CD4-positive, alpha-beta T cell treated with Interleukin-15 for 4 hours (primary cell): ENCODE measurements around the gene LCOR.

ENCODE experiments used
- DNase-seq: peaks from one replicate; pipeline ENCODE4 v3.0.0-alpha.2; 2020; ENCODE audit warnings: low spot score

Gene LCOR

DNA sequence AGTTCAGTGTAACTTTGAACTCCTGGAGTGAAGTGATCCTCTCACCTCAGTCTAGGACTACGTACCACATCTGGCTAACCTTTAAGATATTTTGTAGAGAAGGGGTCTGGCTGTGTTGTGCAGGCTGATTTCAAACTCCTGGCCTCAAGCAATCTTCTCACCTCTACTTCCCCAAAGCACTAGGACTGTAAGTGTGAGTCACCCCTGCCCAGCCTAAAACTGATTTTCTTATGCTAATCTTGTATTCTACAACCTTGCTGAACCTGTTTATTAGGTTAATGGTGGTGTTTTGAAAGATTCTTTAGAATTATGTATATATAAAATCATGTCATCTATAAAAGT lies 58.0 kb downstream of the LCOR start:
- no peak for DNase-seq

GRCh38 chr10:96890580-96890979 lies 58.5 kb downstream of the LCOR start:
- no peak for DNase-seq

- DNase-seq, result no peak
Observed at GRCh38 chr10:96891840-96892239, 59.7 kb downstream of the LCOR start.

- DNase-seq, result no peak
Observed at GRCh38 chr10:96895662-96896424, 63.7 kb downstream of the LCOR start.

DNA sequence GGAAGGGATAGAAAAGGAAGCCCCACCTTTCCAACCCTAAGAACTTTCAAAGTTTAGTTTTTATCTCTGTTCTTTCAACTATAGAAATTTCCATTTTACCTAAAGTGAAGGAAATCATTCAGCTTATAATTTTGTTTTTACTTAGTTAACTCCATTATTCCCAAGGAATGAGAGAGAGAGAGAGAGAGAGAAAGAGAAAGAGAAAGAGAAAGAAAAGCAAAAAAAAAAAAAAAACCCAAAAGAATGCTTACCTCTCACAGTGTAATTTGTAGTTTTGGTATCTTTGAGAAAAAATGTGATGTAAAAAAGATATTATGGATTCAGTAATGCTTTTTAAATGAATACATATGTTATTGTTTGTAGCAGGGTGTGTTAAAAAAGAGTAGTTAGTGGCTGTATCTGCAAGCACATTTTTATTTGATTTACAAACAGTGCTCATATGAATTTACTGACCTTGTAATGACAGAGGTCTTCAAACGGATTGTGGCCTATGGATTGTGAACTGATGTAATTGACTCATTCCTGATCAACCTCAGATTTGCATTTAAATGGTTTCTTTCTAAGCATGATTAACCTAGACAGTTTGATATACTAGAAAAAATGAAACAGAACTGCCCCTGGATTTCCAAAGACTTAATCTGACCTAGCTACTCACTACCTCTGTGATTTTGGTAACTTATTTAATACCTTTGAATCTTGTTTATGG lies 64.9 kb downstream of the LCOR start:
- no peak for DNase-seq

DNA sequence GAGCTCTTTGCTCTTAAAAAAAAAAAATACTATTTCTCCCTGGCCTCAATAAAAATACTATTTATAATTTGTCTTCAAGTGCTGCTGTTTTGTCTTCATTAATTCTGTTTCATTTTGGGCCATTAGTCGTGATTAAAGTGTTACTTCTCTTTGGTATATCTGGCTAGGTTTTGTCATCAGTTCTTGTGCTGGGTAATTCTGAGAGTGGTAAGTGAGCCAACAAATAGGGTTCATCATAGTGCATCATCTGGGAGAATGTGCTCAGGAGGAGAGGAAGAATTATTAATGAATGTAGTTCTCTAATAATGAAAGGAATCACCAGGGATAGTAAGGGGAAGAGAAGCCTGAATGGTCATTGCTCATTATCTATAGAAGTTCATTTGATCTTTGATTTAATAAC lies 70.0 kb downstream of the LCOR start:
- DNase-seq, result no peak

- no peak for DNase-seq
Observed at GRCh38 chr10:96902731-96903358, 70.7 kb downstream of the LCOR start.

DNA sequence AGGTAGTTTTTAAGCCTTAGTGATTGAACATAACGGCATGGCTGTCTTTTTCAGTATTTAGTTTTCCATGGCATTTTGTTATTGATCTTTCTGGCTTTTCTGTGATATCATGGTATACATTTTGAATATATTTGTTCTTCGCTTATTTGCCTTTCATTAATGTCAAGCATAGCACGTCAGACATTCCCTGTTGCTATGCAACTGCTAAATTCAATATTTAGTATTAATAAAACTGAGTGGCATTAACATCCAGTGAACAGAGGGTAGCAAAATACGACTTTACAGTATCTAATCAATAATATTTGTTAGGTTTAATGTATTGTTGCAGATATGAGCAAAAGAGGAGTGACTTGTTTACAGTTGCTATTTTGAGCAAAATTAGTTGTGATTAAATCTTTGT lies 72.5 kb downstream of the LCOR start:
- no peak for DNase-seq

DNA sequence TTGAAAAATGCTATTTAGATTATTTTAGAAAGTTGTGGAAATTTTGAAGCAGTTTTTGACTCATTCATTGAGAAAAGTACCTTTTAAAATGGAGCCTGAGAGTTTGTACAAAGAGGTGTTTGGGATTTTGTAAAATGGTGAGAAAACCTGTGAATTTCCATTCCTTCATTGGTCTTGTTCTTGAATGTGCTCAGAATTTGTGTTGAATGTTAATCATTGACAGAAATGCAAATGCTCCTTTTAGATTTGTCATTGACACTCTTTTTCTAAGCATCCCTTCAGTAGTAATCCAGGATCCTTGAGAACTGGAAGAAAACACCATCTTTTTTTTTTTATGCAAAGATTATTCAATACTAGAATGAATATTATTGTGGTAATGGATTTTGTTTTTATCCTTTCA lies 74.8 kb downstream of the LCOR start:
- no peak for DNase-seq

GRCh38 chr10:96910488-96911395 lies 78.6 kb downstream of the LCOR start:
- peak; percentile 45 for DNase-seq

GRCh38 chr10:96912405-96912804 lies 80.3 kb downstream of the LCOR start:
- no peak for DNase-seq

DNA sequence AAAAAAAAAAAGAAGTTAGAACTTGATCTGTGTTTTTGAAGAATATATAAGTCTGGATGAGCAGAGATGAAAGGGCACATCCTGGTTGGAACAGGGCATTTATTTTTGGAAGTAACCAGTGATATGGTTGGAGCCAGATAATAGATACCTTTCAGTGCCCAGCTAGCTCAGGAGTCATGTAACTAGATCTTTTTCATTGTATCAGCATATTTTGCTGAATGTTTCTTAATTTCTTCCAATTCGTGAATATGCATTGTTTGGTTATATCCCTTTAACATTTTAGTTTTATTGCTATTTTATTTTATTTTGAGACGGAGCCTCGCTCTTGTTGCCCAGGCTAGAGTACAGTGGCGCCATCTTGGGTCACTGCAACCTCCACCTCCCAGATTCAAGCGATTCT lies 81.8 kb downstream of the LCOR start:
- no peak for DNase-seq

- no peak for DNase-seq
Observed at GRCh38 chr10:96917628-96918027, 85.5 kb downstream of the LCOR start.

- DNase-seq, result no peak
Observed at GRCh38 chr10:96918214-96919002, 86.3 kb downstream of the LCOR start.

- DNase-seq, result no peak
Observed at GRCh38 chr10:96919785-96920430, 87.8 kb downstream of the LCOR start.

DNA sequence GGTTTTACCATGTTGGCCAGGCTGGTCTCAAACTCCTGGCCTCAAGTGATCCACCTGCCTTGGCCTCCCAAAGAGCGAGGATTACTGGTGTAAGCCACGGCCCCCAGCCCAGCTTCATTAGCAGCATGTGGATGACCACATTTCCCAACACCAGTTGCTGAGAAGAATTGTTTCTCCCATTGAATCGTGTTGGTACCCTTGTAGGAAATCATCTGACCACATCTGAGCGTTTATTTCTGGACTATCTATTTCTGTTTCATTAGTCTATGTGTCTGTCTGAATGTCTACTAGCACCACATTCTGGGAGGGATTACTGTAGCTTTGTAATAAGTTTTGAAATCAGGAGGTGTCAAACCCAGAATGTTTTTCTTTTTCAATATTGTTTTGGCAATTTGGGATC lies 89.6 kb downstream of the LCOR start:
- DNase-seq, result no peak

DNA sequence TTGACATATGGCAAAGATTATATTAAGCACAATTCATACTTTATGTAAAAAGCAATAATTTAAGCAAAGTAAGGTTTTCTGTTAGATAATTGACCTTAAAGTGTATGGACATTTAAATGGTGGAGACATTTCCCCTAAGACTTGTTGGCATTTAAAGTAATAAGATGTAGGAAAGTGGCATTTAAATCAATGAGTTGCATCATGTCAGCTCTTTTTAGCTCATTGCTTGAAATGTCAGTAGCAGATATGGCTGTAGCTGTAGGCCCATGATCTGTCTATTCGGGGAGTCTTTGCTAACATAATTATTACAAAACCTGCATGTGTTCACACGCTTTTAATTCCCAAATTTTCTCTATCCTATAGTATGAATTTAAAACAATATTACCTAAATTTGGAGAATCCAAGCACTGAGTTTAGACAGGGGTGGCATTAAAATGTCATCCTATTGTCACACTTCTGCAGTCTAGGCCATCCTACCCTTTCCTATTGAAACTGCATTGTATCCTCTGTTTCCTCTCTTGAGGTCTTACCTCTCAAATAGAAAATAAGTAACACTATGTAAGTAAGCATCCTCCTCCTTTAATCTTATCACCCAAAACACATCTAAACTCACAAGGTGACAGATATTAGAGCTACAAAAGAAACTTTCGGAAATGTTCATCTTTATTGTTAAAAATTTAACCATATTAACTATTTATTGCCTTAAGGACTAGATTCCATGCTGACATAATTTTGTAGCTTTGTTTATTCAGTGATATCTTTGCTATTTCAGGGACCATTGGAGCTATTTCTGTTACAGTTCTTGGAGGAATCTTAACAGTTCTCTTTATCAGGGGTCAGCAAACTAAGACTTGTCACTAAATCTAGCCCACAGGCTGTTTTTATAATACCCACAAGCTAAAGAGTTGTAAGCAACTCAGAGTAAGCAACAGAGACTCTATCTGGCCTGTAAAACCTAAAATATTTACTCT lies 91.2 kb downstream of the LCOR start:
- no peak for DNase-seq

DNA sequence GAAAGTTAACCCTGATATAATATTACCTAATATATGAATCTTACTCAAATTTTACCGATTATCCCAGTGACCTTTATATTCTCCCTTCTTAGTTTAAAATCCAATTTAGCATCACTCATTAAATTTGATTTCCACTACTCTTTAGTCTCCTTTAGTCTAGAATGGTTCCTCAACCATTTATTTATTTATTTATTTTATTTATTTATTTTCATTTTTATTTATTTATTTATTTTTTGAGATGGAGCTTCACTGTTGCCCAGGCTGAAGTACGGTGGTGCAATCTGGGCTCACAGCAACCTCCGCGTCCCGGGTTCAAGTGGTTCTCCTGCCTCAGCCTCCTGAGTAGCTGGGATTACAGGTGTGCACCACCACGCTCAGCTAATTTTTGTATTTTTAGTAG lies 92.8 kb downstream of the LCOR start:
- DNase-seq, result no peak

- DNase-seq, result no peak
Observed at GRCh38 chr10:96930469-96930868, 98.4 kb downstream of the LCOR start.

DNA sequence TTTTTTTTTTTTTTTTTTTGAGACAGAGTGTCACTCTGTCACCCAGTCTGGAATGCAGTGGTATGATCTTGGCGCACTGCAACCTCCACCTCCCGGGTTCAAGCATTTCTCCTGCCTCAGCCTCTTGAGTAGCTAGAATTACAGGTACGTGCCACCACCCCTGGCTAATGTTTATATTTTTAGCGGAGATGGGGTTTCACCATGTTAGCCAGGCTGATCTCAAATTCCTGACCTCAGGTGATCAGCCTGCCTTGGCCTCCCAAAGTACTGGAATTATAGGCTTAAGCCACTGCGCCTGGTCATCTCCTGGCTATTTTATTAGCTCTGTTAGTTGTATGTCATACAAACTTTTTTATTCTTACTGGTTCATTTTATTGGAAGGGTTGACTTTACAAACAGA lies 103.0 kb downstream of the LCOR start:
- no peak for DNase-seq
